B cell (primary cell): ENCODE data around the gene SSUH2.
"Not testable (repeated sequence)": the region's sequence is repeated elsewhere in the genome, so short reads cannot be mapped to it uniquely, and the experiment has no call there.

ENCODE experiments used
- EZH2 ChIP-seq: IDR thresholded peaks from 2 replicates; pipeline ENCODE4 v1.6.1; 2012; ENCODE audit warnings: borderline replicate concordance, low read depth, mild to moderate bottlenecking, moderate library complexity, low read length; ENCODE audit not compliant: insufficient read depth, poor library complexity, severe bottlenecking
- TF ChIP-seq, protein P1 (sequence below): fragments of 200-600 bp; IDR thresholded peaks from one replicate; pipeline ENCODE4 v1.8.0; 2022; ENCODE audit warnings: antibody characterized with exemption, mild to moderate bottlenecking

GRCh38 chr3:8675591-8675990, 31.0 kb upstream of the SSUH2 start:
- TF ChIP-seq, protein P1, sequence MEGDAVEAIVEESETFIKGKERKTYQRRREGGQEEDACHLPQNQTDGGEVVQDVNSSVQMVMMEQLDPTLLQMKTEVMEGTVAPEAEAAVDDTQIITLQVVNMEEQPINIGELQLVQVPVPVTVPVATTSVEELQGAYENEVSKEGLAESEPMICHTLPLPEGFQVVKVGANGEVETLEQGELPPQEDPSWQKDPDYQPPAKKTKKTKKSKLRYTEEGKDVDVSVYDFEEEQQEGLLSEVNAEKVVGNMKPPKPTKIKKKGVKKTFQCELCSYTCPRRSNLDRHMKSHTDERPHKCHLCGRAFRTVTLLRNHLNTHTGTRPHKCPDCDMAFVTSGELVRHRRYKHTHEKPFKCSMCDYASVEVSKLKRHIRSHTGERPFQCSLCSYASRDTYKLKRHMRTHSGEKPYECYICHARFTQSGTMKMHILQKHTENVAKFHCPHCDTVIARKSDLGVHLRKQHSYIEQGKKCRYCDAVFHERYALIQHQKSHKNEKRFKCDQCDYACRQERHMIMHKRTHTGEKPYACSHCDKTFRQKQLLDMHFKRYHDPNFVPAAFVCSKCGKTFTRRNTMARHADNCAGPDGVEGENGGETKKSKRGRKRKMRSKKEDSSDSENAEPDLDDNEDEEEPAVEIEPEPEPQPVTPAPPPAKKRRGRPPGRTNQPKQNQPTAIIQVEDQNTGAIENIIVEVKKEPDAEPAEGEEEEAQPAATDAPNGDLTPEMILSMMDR, result not testable (repeated sequence)
- not testable (repeated sequence) for TF ChIP-seq EZH2
